ENCODE results near the gene BMX. TPM values are rescaled to one million over a fixed set of nuclear protein-coding genes. Genes with fewer than 3 reads are reported as not detected.

BMX gene
- total and polyA plus RNA-seq, 9 of the 15 experiments (the other 6 are each of a cell fraction or from before 2014, with no cell fraction given), result 0.45 to 4.2 (median 1.8) TPM

DNA sequence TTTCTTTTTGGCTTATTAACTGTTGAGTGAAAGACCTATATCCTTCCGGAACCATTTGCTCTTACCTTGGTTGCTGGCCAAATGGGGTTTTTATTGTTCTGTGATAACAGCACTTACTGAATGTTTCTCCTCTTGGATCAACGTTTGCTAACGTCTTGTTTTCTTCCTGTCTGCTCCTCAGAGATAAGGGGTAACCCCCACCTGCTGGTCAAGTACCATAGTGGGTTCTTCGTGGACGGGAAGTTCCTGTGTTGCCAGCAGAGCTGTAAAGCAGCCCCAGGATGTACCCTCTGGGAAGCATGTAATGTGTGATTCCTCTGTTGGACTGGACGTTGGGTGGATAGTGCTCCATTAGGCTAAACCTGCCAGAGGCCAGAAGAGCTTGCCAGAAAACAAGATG, 15.3 kb downstream of the BMX start (continued):
- TF ChIP-seq, protein P1, sequence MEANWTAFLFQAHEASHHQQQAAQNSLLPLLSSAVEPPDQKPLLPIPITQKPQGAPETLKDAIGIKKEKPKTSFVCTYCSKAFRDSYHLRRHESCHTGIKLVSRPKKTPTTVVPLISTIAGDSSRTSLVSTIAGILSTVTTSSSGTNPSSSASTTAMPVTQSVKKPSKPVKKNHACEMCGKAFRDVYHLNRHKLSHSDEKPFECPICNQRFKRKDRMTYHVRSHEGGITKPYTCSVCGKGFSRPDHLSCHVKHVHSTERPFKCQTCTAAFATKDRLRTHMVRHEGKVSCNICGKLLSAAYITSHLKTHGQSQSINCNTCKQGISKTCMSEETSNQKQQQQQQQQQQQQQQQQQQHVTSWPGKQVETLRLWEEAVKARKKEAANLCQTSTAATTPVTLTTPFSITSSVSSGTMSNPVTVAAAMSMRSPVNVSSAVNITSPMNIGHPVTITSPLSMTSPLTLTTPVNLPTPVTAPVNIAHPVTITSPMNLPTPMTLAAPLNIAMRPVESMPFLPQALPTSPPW (CRISPR knock-in tag; IDR thresholded peaks at IDR 0.05), result peak; percentile 47; the same call in 1 of the 2 replicates
- TF ChIP-seq ZFP36 (IDR thresholded peaks at IDR 0.05; ENCODE audit: low read depth, low read length, partially characterized antibody) (no peak), ZNF75A (CRISPR knock-in tag; IDR thresholded peaks at IDR 0.05) (no peak), ZNF512 (tag; IDR thresholded peaks at IDR 0.05) (no peak), XRCC4 (IDR thresholded peaks at IDR 0.05; ENCODE audit: extremely low read depth, insufficient read depth, insufficient read length) (no peak), ESRRB (CRISPR knock-in tag; IDR thresholded peaks at IDR 0.05; ENCODE audit: borderline replicate concordance) (no peak), GTF2F1 (IDR thresholded peaks at IDR 0.05; ENCODE audit: low read depth, low read length) (no peak), RCOR1 (IDR thresholded peaks at IDR 0.05; ENCODE audit: borderline replicate concordance in 1 of 2, low read depth in 2 of 2, low read length in 2 of 2) (peak in 1 of 2 experiments; percentile 85; a peak in 2 of 4 replicates), HCFC1 (IDR thresholded peaks at IDR 0.05; ENCODE audit: low read depth, low read length) (no peak), TFE3 (CRISPR knock-in tag; IDR thresholded peaks at IDR 0.05) (no peak), ZNF224 (CRISPR knock-in tag; IDR thresholded peaks at IDR 0.05) (no peak), ZNF280B (CRISPR knock-in tag; IDR thresholded peaks at IDR 0.05) (no peak), TCFL5 (CRISPR knock-in tag; conservative IDR thresholded peaks at IDR 0.05) (no peak), MEF2D (tag; conservative IDR thresholded peaks at IDR 0.05; ENCODE audit: low read depth) (no peak), PPARD (CRISPR knock-in tag; IDR thresholded peaks at IDR 0.05) (no peak), RFX1 (IDR thresholded peaks at IDR 0.05) (no peak), SMARCA5 (IDR thresholded peaks at IDR 0.05) (no peak), RBM15 (IDR thresholded peaks at IDR 0.05; ENCODE audit: insufficient read depth, low read length) (no peak)
- TF ChIP-seq, protein P2, sequence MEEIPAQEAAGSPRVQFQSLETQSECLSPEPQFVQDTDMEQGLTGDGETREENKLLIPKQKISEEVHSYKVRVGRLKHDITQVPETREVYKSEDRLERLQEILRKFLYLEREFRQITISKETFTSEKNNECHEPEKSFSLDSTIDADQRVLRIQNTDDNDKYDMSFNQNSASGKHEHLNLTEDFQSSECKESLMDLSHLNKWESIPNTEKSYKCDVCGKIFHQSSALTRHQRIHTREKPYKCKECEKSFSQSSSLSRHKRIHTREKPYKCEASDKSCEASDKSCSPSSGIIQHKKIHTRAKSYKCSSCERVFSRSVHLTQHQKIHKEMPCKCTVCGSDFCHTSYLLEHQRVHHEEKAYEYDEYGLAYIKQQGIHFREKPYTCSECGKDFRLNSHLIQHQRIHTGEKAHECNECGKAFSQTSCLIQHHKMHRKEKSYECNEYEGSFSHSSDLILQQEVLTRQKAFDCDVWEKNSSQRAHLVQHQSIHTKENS (CRISPR knock-in tag; IDR thresholded peaks at IDR 0.05), result no peak
- TF ChIP-seq, protein P3, sequence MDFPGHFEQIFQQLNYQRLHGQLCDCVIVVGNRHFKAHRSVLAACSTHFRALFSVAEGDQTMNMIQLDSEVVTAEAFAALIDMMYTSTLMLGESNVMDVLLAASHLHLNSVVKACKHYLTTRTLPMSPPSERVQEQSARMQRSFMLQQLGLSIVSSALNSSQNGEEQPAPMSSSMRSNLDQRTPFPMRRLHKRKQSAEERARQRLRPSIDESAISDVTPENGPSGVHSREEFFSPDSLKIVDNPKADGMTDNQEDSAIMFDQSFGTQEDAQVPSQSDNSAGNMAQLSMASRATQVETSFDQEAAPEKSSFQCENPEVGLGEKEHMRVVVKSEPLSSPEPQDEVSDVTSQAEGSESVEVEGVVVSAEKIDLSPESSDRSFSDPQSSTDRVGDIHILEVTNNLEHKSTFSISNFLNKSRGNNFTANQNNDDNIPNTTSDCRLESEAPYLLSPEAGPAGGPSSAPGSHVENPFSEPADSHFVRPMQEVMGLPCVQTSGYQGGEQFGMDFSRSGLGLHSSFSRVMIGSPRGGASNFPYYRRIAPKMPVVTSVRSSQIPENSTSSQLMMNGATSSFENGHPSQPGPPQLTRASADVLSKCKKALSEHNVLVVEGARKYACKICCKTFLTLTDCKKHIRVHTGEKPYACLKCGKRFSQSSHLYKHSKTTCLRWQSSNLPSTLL (IDR thresholded peaks at IDR 0.05), result no peak
